ENCODE data around the gene TXNIP.

Gene TXNIP

GRCh38 chr1:145959957-145960467, 36.4 kb downstream of the TXNIP start:
- ChIA-PET POLR2A (interaction anchor here (0.5 kb wide), 1 partner anchor 20 kb away, joined by 3 read pairs; no protein-coding TSS in a partner anchor), CTCF (interaction anchor here (1.0 to 4.1 kb wide), 3 partner anchors 10 to 33 kb away, joined by 3 to 32 read pairs (median 13); partner anchors contain the start of gene RBM8A)
- no peak for TF ChIP-seq CTCF (IDR thresholded peaks at IDR 0.05; ENCODE audit: control extremely low read depth, extremely low read depth, low read depth, missing control alignments)
- DNase-seq (ENCODE audit: extremely low spot score): no peak

DNA sequence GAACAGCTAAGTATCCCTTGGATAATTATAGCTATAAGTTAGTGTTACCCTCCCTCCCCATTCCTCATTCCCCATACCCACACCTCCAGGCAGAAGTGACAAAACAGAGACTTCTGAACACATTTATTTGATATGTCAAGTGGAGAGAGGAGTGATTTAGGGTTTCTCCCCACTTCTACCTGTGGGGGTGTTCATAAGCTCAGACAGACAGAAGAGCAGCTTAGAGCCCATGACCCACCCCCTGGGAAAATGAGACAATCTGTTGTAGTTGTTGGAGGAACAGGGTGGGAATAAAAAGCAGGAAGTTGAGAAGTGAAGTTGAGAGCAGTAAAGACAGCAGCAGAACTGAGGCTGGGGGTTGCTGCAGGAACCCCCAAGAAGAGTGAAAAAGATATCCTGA, 37.0 kb downstream of the TXNIP start:
- ChIA-PET POLR2A (interaction anchor here (0.5 kb wide), 1 partner anchor 21 kb away, joined by 3 read pairs; no protein-coding TSS in a partner anchor), CTCF (interaction anchor here (1.4 to 4.1 kb wide), 4 partner anchors 19 to 76 kb away, joined by 3 to 32 read pairs (median 12); partner anchors contain the start of gene RBM8A)
- no peak for DNase-seq (ENCODE audit: extremely low spot score)
- TF ChIP-seq CTCF (IDR thresholded peaks at IDR 0.05; ENCODE audit: control extremely low read depth, extremely low read depth, low read depth, missing control alignments): no peak

- no peak for DNase-seq (ENCODE audit: extremely low spot score)
- CTCF ChIA-PET: interaction anchor here (1.4 to 4.1 kb wide), 9 partner anchors 9 to 75 kb away, joined by 3 to 32 read pairs (median 6); partner anchors contain the start of gene RBM8A
- POLR2A ChIA-PET: interaction anchor here (1.0 to 2.2 kb wide), 4 partner anchors 17 to 32 kb away, joined by 3 to 9 read pairs (median 4); no protein-coding TSS in a partner anchor
- no peak for TF ChIP-seq CTCF (IDR thresholded peaks at IDR 0.05; ENCODE audit: control extremely low read depth, extremely low read depth, low read depth, missing control alignments)
These were observed 37.6 kb downstream of the TXNIP start for GRCh38 chr1:145958734-145959133.

GRCh38 chr1:145957443-145958319, 38.7 kb downstream of the TXNIP start, which contains the start of gene LIX1L:
Gene LIX1L, minus strand, starts transcription at chr1:145958017. Its CDS starts 90 bp downstream, at chr1:145957927.
- TF ChIP-seq CTCF (IDR thresholded peaks at IDR 0.05; ENCODE audit: control extremely low read depth, extremely low read depth, low read depth, missing control alignments): no peak
- POLR2A ChIA-PET: interaction anchor here (0.6 to 2.2 kb wide), 9 partner anchors 16 to 99 kb away, joined by 3 to 9 read pairs (median 4); partner anchors contain the start of genes PIAS3 and RBM8A
- CTCF ChIA-PET: interaction anchor here (1.0 to 4.1 kb wide), 13 partner anchors 8 to 115 kb away, joined by 3 to 32 read pairs (median 6); partner anchors contain the start of genes NUDT17 and RBM8A

DNA sequence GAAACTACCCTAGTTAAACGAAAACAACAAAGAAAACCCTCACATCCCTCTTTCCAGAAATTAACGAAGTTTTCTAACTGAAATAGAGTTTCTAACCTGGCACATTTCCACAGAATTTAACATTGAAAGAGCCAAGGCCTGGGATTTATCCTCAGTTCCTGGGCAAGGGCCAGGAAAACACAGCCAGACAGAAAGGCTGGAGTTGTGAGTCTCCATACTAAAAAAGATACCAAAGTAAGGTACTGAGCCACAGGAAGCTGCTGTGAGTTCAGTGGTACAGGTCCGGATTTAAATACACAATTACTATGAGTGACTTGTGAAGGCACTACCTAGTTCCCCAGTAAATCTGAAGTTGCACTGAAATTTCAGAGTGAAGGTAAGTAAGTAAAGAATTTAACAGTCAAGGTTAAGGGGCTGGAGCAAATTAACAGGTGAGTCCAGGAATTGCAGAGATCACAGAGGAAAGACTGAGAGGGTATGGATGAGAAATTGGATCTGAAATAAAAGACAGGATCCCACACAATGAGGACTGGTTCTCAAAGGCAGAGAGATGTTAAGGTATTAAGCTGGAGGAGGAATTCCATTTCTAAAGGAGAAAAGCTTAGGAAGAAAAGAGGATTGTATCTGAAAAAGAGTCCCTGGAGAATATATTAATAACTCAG, 39.5 kb downstream of the TXNIP start:
- ChIA-PET POLR2A (interaction anchor here (1.4 to 2.2 kb wide), 3 partner anchors 23 to 98 kb away, joined by 4 to 9 read pairs (median 8); partner anchors contain the start of genes PIAS3 and RBM8A), CTCF (interaction anchor here (1.2 to 4.1 kb wide), 9 partner anchors 10 to 114 kb away, joined by 3 to 32 read pairs (median 6); partner anchors contain the start of gene RBM8A)
- no peak for TF ChIP-seq CTCF (IDR thresholded peaks at IDR 0.05; ENCODE audit: control extremely low read depth, extremely low read depth, low read depth, missing control alignments)
- no peak for DNase-seq (ENCODE audit: extremely low spot score)

More at GRCh38 chr1:145957443-145958319, 38.7 kb downstream of the TXNIP start, which contains the start of gene LIX1L:
- peak; percentile 95 for DNase-seq (ENCODE audit: extremely low spot score)

Measured in GM10248 (cell line).